GM19099 (cell line): ENCODE measurements around the gene USP17L11.
"Not testable (repeated sequence)": the region's sequence is repeated elsewhere in the genome, so short reads cannot be mapped to it uniquely, and the experiment has no call there.

Experiments
- POLR2A ChIP-seq: IDR thresholded peaks from 3 replicates; pipeline ENCODE4 v1.6.1; 2011; ENCODE audit warnings: low read depth; ENCODE audit not compliant: insufficient read length; ENCODE audit errors: extremely low read depth

The USP17L11 gene

GRCh38 chr4:9215105-9215504, at the start of gene USP17L11:
Gene USP17L11, plus strand, starts transcription at chr4:9215405. Its CDS starts 0 bp downstream, at chr4:9215405.
- not testable (repeated sequence) for TF ChIP-seq POLR2A

DNA sequence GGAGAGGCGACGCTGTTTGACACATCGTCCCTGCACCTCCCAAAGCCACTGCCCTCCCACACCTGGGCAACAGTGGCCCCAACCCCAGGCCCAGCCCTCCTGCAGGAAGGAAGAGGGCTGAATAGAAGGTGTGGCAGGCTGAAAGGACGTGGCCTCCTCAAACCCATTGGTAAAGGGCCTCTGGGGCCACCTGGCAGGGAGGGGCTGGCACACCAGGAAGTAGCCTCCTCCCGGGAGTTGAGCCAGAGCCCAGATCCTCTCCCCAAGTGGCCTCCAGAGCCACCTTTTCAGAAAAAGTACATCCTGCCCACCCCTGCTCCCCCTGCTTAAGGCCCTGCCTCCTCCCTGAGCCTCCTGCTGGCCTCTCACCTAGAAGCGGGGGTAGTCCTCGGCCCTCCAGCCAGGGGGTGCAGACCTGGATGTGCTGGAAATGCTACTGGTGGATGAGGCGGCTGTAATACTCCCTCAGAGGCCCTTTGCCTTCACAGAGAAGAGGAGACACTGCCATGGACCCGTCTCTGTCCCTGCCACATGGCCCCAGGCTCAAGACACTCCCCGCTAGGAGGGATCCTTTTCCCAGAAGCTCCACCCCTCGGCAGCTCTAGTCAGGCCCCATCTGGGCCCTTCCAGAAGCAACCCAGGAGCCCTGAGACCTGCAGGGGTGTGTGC, 45.3 kb upstream of the USP17L11 start, which contains the start of gene FAM90A26:
Gene FAM90A26 (plus strand): TSS at position 619 of the 669 bp plus-strand sequence. CDS start 2,764 bp downstream, outside the sequence.
- TF ChIP-seq POLR2A, result not testable (repeated sequence)

GRCh38 chr4:9210357-9210756, 4.8 kb upstream of the USP17L11 start, which contains the start of gene USP17L10:
Gene USP17L10, plus strand, starts transcription at chr4:9210657. Its CDS starts 0 bp downstream, at chr4:9210657.
- not testable (repeated sequence) for TF ChIP-seq POLR2A

GRCh38 chr4:9219852-9220251, 4.6 kb downstream of the USP17L11 start, which contains the start of gene USP17L12:
Gene USP17L12, plus strand, starts transcription at chr4:9220152. Its CDS starts 0 bp downstream, at chr4:9220152.
- TF ChIP-seq POLR2A, result not testable (repeated sequence)

GRCh38 chr4:9224596-9224995, 9.4 kb downstream of the USP17L11 start, which contains the start of gene USP17L13:
Gene USP17L13, plus strand, starts transcription at chr4:9224896. Its CDS starts 0 bp downstream, at chr4:9224896.
- TF ChIP-seq POLR2A, result not testable (repeated sequence)

DNA sequence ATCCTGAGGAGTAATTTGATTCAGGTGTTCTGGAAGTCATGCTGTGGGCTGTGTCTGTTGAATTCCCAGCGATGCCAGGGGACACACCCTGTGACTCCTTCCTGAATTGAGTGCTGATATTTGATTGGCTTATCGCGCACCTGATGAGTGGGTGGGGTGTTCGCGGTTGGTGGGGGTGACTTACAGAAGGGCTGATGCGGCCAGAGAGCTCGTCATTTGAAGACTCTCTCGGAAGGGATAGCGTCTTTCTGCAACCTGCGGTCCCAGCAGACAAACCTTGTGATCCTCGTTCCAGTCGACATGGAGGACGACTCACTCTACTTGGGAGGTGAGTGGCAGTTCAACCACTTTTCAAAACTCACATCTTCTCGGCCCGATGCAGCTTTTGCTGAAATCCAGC, 18.9 kb downstream of the USP17L11 start, which contains the start of gene USP17L15:
Gene USP17L15 (plus strand): TSS at position 301 of the 400 bp plus-strand sequence. CDS start 0 bp downstream, at position 301.
- TF ChIP-seq POLR2A, result not testable (repeated sequence)

DNA sequence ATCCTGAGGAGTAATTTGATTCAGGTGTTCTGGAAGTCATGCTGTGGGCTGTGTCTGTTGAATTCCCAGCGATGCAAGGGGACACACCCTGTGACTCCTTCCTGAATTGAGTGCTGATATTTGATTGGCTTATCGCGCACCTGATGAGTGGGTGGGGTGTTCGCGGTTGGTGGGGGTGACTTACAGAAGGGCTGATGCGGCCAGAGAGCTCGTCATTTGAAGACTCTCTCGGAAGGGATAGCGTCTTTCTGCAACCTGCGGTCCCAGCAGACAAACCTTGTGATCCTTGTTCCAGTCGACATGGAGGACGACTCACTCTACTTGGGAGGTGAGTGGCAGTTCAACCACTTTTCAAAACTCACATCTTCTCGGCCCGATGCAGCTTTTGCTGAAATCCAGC, 28.4 kb downstream of the USP17L11 start, which contains the start of gene USP17L17:
Gene USP17L17 (plus strand): TSS at position 301 of the 400 bp plus-strand sequence. CDS start 0 bp downstream, at position 301.
- not testable (repeated sequence) for TF ChIP-seq POLR2A

DNA sequence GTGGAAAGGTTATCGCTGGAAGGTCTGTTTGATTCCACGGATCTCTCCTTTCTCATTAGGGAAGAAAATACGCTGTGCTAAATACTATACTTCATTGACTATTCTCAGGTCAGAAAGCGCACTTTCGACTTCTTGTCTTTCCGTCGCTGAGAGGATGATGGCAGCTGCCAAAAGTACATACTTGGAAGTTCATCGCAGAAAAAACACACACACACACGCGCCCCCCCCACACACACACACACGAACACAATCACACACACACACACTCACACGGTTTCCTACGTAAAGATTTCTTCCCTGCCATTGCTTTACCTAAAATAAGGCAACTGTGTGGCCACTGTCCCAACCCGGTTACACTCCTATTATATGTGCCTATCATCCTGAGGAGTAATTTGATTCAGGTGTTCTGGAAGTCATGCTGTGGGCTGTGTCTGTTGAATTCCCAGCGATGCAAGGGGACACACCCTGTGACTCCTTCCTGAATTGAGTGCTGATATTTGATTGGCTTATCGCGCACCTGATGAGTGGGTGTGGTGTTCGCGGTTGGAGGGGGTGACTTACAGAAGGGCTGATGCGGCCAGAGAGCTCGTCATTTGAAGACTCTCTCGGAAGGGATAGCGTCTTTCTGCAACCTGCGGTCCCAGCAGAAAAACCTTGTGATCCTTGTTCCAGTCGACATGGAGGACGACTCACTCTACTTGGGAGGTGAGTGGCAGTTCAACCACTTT, 32.9 kb downstream of the USP17L11 start, which contains the start of gene USP17L18:
Gene USP17L18 (plus strand): TSS at position 678 of the 728 bp plus-strand sequence. CDS start 0 bp downstream, at position 678.
- not testable (repeated sequence) for TF ChIP-seq POLR2A

GRCh38 chr4:9253078-9253477, 37.9 kb downstream of the USP17L11 start, which contains the start of gene USP17L19:
Gene USP17L19, plus strand, starts transcription at chr4:9253378. Its CDS starts 0 bp downstream, at chr4:9253378.
- TF ChIP-seq POLR2A, result not testable (repeated sequence)

- TF ChIP-seq POLR2A, result not testable (repeated sequence)
These were observed 42.6 kb downstream of the USP17L11 start, which contains the start of gene USP17L20 for GRCh38 chr4:9257824-9258223. Gene USP17L20, plus strand, starts transcription at chr4:9258124. Its CDS starts 0 bp downstream, at chr4:9258124.

DNA sequence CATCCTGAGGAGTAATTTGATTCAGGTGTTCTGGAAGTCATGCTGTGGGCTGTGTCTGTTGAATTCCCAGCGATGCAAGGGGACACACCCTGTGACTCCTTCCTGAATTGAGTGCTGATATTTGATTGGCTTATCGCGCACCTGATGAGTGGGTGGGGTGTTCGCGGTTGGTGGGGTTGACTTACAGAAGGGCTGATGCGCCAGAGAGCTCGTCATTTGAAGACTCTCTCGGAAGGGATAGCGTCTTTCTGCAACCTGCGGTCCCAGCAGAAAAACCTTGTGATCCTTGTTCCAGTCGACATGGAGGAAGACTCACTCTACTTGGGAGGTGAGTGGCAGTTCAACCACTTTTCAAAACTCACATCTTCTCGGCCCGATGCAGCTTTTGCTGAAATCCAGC, 47.4 kb downstream of the USP17L11 start, which contains the start of gene USP17L21:
Gene USP17L21 (plus strand): TSS at position 301 of the 400 bp plus-strand sequence. CDS start 0 bp downstream, at position 301.
- not testable (repeated sequence) for TF ChIP-seq POLR2A
